GM20000 (cell line): Measurements from ENCODE around the gene IGSF9.

ENCODE experiments used
- DNase-seq: peaks from one replicate; pipeline ENCODE4 v3.0.0; 2012; ENCODE audit warnings: low spot score
- TF ChIP-seq, protein P1 (sequence below): IDR thresholded peaks from 2 replicates; pipeline ENCODE4 v1.5.1; 2012; ENCODE audit warnings: mild to moderate bottlenecking, control low read depth; ENCODE audit errors: extremely low read depth, missing control alignments

IGSF9 gene

GRCh38 chr1:159889821-159890252 lies 55.6 kb downstream of the IGSF9 start:
- peak; percentile 84 for DNase-seq
- TF ChIP-seq, protein P1, sequence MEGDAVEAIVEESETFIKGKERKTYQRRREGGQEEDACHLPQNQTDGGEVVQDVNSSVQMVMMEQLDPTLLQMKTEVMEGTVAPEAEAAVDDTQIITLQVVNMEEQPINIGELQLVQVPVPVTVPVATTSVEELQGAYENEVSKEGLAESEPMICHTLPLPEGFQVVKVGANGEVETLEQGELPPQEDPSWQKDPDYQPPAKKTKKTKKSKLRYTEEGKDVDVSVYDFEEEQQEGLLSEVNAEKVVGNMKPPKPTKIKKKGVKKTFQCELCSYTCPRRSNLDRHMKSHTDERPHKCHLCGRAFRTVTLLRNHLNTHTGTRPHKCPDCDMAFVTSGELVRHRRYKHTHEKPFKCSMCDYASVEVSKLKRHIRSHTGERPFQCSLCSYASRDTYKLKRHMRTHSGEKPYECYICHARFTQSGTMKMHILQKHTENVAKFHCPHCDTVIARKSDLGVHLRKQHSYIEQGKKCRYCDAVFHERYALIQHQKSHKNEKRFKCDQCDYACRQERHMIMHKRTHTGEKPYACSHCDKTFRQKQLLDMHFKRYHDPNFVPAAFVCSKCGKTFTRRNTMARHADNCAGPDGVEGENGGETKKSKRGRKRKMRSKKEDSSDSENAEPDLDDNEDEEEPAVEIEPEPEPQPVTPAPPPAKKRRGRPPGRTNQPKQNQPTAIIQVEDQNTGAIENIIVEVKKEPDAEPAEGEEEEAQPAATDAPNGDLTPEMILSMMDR: no peak

DNA sequence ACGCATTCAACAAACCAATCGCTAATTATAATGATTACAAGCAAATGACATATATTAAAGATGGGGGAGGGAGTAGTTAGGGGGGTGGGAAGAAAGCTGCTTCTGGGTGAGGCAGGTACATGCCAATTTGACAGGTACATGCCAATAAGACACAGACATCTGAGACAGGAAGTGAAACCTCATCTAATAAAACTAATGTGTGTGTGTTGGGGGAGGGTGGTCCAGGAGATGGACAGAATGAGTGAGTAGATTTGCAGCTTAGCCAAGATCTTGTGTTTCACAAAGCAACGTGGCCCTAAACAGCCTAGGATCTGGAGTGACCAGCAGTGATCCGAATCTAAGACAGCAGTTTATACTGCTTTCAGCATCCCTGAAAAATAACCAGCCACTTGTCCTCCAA lies 56.2 kb downstream of the IGSF9 start:
- DNase-seq: no peak
- TF ChIP-seq, protein P1: no peak

DNA sequence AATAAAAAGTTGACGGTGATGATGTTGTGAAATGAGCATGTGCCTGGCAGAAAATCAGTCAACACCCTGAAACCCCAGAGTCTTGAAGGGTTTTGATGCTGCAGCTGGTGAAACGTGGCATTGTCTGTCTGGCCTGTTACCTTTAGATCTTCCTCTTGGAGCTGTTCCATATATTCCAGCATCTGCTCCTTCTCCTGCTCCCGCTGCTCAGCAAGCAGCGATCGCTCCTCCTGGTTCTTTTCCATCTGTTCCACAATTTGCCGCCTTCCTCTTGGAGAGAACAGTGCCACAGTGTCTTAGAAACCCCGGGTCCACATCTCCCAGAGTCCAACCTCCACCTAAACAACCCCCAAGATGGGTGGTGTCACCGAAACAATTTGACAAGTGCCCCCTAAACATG lies 61.1 kb downstream of the IGSF9 start:
- no peak for DNase-seq
- TF ChIP-seq, protein P1: no peak

GRCh38 chr1:159883134-159883533 lies 62.3 kb downstream of the IGSF9 start:
- DNase-seq: no peak
- TF ChIP-seq, protein P1: no peak

GRCh38 chr1:159882527-159882862 lies 62.9 kb downstream of the IGSF9 start:
- DNase-seq: no peak
- TF ChIP-seq, protein P1: no peak

- TF ChIP-seq, protein P1: no peak
- no peak for DNase-seq
Observed at GRCh38 chr1:159881622-159882526, 63.5 kb downstream of the IGSF9 start.

DNA sequence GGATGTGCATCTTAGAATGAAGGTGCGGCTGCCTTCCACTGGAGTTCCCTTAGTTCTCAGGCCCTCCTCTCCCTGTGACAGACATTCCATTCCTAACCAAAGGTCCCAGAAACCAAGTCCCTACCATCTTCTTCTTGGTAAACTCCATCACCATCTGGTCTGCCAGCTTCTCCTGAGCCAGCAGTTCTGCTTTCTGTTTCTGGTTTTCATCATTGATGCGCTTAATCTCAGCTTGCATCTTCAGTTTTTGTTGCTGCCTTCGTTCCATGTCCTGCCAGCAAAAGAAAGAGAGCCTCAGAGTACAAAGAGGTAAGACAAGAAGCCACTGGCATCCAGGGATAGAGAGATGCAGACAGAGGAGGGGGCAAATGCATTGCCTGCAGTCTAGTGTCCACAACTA lies 65.0 kb downstream of the IGSF9 start:
- TF ChIP-seq, protein P1: no peak
- no peak for DNase-seq
